ENCODE data around the gene KIAA0232. TPM values are rescaled to one million over a fixed set of nuclear protein-coding genes. Genes with fewer than 3 reads are reported as not detected.
"Not testable (repeated sequence)": the region's sequence is repeated elsewhere in the genome, so short reads cannot be mapped to it uniquely, and the experiment has no call there.

The KIAA0232 gene
- total and polyA plus RNA-seq, 4 donors = 7.9 to 38.8 (median 20.6) TPM

- H3K4me1 ChIP-seq (ENCODE audit: control insufficient read depth in 1 of 2, insufficient read depth in 2 of 2, low read length in 2 of 2) = no peaks in the 10 kb centered on the region
- H3K36me3 ChIP-seq (ENCODE audit: control insufficient read depth in 1 of 2, insufficient read depth in 2 of 2, low read length in 1 of 2) = no peaks in the 10 kb centered on the region
- H3K4me3 ChIP-seq (ENCODE audit: low read length in 2 of 2) = no peak overlapping the region
- DNase-seq = peak in 1 of 2 donors; percentile 78
- H3K27me3 ChIP-seq (ENCODE audit: control insufficient read depth in 1 of 2, insufficient read depth in 2 of 2, low read length in 1 of 2) = no peaks in the 10 kb centered on the region
- intact Hi-C loops (cut with DNase I) = no loop called here
- no peak overlapping the region for H3K27ac ChIP-seq (ENCODE audit: low read depth in 1 of 2, low read length in 2 of 2)
- WGBS, 2 donors = 86 to 87% methylated on average over 18 of the region's 18 CpGs
- no peaks in the 10 kb centered on the region for H3K9me3 ChIP-seq (ENCODE audit: control insufficient read depth, low read length)
- no peak for ATAC-seq (ENCODE audit: low FRiP score)
Observed at GRCh38 chr4:6753103-6753560, 29.4 kb upstream of the KIAA0232 start.

- no peaks in the 10 kb centered on the region for H3K36me3 ChIP-seq (ENCODE audit: control insufficient read depth in 1 of 2, insufficient read depth in 2 of 2, low read length in 1 of 2)
- WGBS, 2 donors = 82 to 92% methylated on average over 9 of the region's 9 CpGs
- no peaks in the 10 kb centered on the region for H3K4me1 ChIP-seq (ENCODE audit: control insufficient read depth in 1 of 2, insufficient read depth in 2 of 2, low read length in 2 of 2)
- intact Hi-C loops (cut with DNase I) = no loop called here
- H3K27me3 ChIP-seq (ENCODE audit: control insufficient read depth in 1 of 2, insufficient read depth in 2 of 2, low read length in 1 of 2) = no peaks in the 10 kb centered on the region
- no peak overlapping the region for H3K4me3 ChIP-seq (ENCODE audit: low read length in 2 of 2)
- DNase-seq (no peak), ATAC-seq (ENCODE audit: low FRiP score) (no peak)
- H3K9me3 ChIP-seq (ENCODE audit: control insufficient read depth, low read length) = no peaks in the 10 kb centered on the region
- no peak overlapping the region for H3K27ac ChIP-seq (ENCODE audit: low read depth in 1 of 2, low read length in 2 of 2)
Observed at GRCh38 chr4:6753891-6754290, 28.6 kb upstream of the KIAA0232 start.

- H3K27ac ChIP-seq (ENCODE audit: low read depth in 1 of 2, low read length in 2 of 2) = no peak overlapping the region
- ATAC-seq (ENCODE audit: low FRiP score) = no peak
- 92 to 97% methylated on average over 3 of the region's 3 CpGs for WGBS, 2 donors
- no peaks in the 10 kb centered on the region for H3K27me3 ChIP-seq (ENCODE audit: control insufficient read depth in 1 of 2, insufficient read depth in 2 of 2, low read length in 1 of 2)
- no peaks in the 10 kb centered on the region for H3K9me3 ChIP-seq (ENCODE audit: control insufficient read depth, low read length)
- intact Hi-C loops (cut with DNase I) = no loop called here
- H3K36me3 ChIP-seq (ENCODE audit: control insufficient read depth in 1 of 2, insufficient read depth in 2 of 2, low read length in 1 of 2) = no peaks in the 10 kb centered on the region
- DNase-seq = no peak
- H3K4me3 ChIP-seq (ENCODE audit: low read length in 2 of 2) = no peak overlapping the region
- H3K4me1 ChIP-seq (ENCODE audit: control insufficient read depth in 1 of 2, insufficient read depth in 2 of 2, low read length in 2 of 2) = no peaks in the 10 kb centered on the region
Observed at GRCh38 chr4:6754481-6755087, 27.9 kb upstream of the KIAA0232 start.

GRCh38 chr4:6755088-6755753, 27.3 kb upstream of the KIAA0232 start:
- intact Hi-C loops (cut with DNase I) = no loop called here
- Histone ChIP-seq H3K4me3 (ENCODE audit: low read length in 2 of 2) (no peak overlapping the region), H3K36me3 (ENCODE audit: control insufficient read depth in 1 of 2, insufficient read depth in 2 of 2, low read length in 1 of 2) (no peaks in the 10 kb centered on the region), H3K4me1 (ENCODE audit: control insufficient read depth in 1 of 2, insufficient read depth in 2 of 2, low read length in 2 of 2) (no peaks in the 10 kb centered on the region), H3K27ac (ENCODE audit: low read depth in 1 of 2, low read length in 2 of 2) (no peak overlapping the region), H3K27me3 (ENCODE audit: control insufficient read depth in 1 of 2, insufficient read depth in 2 of 2, low read length in 1 of 2) (no peaks in the 10 kb centered on the region), H3K9me3 (ENCODE audit: control insufficient read depth, low read length) (no peaks in the 10 kb centered on the region)
- no peak for ATAC-seq (ENCODE audit: low FRiP score)
- no peak for DNase-seq
- 80 to 84% methylated on average over 5 of the region's 5 CpGs for WGBS, 2 donors

DNA sequence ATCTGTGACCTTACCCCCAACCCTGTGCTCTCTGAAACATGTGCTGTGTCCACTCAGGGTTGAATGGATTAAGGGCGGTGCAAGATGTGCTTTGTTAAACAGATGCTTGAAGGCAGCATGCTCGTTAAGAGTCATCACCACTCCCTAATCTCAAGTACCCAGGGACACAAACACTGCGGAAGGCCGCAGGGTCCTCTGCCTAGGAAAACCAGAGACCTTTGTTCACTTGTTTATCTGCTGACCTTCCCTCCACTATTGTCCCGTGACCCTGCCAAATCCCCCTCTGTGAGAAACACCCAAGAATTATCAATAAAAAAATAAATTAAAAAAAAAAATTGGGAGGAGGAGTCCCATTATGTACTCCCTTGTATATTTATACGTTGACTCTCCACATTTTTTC, 26.2 kb upstream of the KIAA0232 start:
- H3K4me1 ChIP-seq (ENCODE audit: control insufficient read depth in 1 of 2, insufficient read depth in 2 of 2, low read length in 2 of 2); ATAC-seq (ENCODE audit: low FRiP score); H3K36me3 ChIP-seq (ENCODE audit: control insufficient read depth in 1 of 2, insufficient read depth in 2 of 2, low read length in 1 of 2); H3K4me3 ChIP-seq (ENCODE audit: low read length in 2 of 2); H3K27me3 ChIP-seq (ENCODE audit: control insufficient read depth in 1 of 2, insufficient read depth in 2 of 2, low read length in 1 of 2); DNase-seq; H3K9me3 ChIP-seq (ENCODE audit: control insufficient read depth, low read length); intact Hi-C loops (cut with DNase I); H3K27ac ChIP-seq (ENCODE audit: low read depth in 1 of 2, low read length in 2 of 2): not testable (repeated sequence)
- 69 to 75% methylated on average over 2 of the region's 6 CpGs for WGBS, 2 donors

DNA sequence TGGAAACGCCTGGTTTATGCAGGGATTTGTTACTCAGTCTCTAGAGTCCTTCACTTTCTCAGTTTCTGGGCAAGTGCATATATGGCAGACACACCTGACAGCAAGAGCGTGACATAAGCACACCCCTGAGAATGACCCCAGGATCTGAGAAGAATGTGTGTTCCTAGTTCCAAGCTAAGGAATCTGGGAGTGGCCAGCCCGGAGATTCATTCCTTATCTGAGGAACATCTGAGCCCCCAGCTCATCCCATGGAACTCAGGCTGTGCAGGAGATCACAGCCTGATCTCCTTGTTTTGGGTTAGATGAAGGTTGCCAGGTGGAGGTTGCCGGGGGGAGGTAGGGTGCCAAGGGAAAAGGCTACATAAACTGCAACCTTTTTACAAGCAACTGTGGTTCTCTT, 23.8 kb upstream of the KIAA0232 start:
- WGBS, 2 donors = 76 to 82% methylated on average over 4 of the region's 4 CpGs
- Histone ChIP-seq H3K27me3 (ENCODE audit: control insufficient read depth in 1 of 2, insufficient read depth in 2 of 2, low read length in 1 of 2) (no peaks in the 10 kb centered on the region), H3K4me1 (ENCODE audit: control insufficient read depth in 1 of 2, insufficient read depth in 2 of 2, low read length in 2 of 2) (no peaks in the 10 kb centered on the region), H3K9me3 (ENCODE audit: control insufficient read depth, low read length) (no peaks in the 10 kb centered on the region), H3K4me3 (ENCODE audit: low read length in 2 of 2) (no peak overlapping the region), H3K36me3 (ENCODE audit: control insufficient read depth in 1 of 2, insufficient read depth in 2 of 2, low read length in 1 of 2) (no peaks in the 10 kb centered on the region), H3K27ac (ENCODE audit: low read depth in 1 of 2, low read length in 2 of 2) (no peak overlapping the region)
- ATAC-seq (ENCODE audit: low FRiP score) (no peak), DNase-seq (no peak)
- intact Hi-C loops (cut with DNase I) = no loop called here

- intact Hi-C loops (cut with DNase I) = no loop called here
- Histone ChIP-seq H3K9me3 (ENCODE audit: control insufficient read depth, low read length) (no peaks in the 10 kb centered on the region), H3K36me3 (ENCODE audit: control insufficient read depth in 1 of 2, insufficient read depth in 2 of 2, low read length in 1 of 2) (no peaks in the 10 kb centered on the region), H3K4me3 (ENCODE audit: low read length in 2 of 2) (no peak overlapping the region), H3K27me3 (ENCODE audit: control insufficient read depth in 1 of 2, insufficient read depth in 2 of 2, low read length in 1 of 2) (no peaks in the 10 kb centered on the region), H3K27ac (ENCODE audit: low read depth in 1 of 2, low read length in 2 of 2) (no peak overlapping the region), H3K4me1 (ENCODE audit: control insufficient read depth in 1 of 2, insufficient read depth in 2 of 2, low read length in 2 of 2) (no peaks in the 10 kb centered on the region)
- WGBS, 2 donors = 93 to 96% methylated on average over 9 of the region's 9 CpGs
- ATAC-seq (ENCODE audit: low FRiP score) (no peak), DNase-seq (no peak)
Observed at GRCh38 chr4:6760865-6761264, 21.7 kb upstream of the KIAA0232 start.

DNA sequence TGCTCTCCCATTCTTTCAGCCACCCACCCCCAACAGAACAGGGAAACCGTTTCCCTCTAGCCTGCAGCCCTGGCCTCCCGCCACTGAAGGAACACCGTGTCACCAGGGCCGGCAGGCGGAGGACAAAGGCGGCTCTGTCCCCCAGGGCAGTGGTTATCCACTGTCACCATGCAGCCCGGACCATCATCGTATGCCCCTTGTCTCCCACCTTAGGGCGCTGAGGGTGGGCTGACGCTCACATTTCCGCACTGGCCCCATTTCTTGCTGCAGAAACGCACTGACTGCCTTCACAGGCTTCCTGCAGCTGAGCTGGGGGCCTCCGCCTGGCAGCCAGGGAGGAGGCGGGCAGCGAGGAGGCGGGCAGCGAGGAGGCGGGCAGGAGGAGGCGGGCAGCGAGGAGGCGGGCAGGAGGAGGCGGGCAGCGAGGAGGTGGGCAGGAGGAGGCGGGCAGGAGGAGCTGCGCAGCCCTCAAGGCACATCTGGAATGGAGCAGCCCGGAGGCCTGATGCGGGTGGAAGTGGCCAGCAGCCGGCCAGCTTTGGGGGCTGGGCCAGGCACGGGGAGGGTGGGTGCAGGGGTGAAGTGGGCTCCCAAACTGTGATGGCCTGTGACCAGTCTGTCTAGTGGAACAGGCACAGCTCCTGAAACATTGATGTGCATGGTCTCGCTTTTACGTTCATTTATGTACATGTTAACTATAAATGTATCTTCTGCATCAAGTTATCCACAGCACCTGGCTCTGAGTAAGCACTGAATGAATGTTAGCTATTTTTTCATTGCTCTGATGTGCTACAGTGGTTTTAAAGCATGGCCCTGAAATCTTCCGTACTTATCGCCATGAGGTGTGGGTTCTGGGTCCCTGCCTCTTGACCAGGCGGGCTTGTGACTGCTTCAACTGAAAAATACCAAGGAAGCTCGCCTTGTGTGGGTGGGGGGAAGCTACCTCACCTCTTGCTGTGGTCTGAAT, 20.6 kb upstream of the KIAA0232 start:
- Histone ChIP-seq H3K36me3 (ENCODE audit: control insufficient read depth in 1 of 2, insufficient read depth in 2 of 2, low read length in 1 of 2) (no peaks in the 10 kb centered on the region), H3K27ac (ENCODE audit: low read depth in 1 of 2, low read length in 2 of 2) (no peak overlapping the region), H3K27me3 (ENCODE audit: control insufficient read depth in 1 of 2, insufficient read depth in 2 of 2, low read length in 1 of 2) (no peaks in the 10 kb centered on the region), H3K4me3 (ENCODE audit: low read length in 2 of 2) (no peak overlapping the region), H3K4me1 (ENCODE audit: control insufficient read depth in 1 of 2, insufficient read depth in 2 of 2, low read length in 2 of 2) (no peaks in the 10 kb centered on the region), H3K9me3 (ENCODE audit: control insufficient read depth, low read length) (no peaks in the 10 kb centered on the region)
- intact Hi-C loops (cut with DNase I) = no loop called here
- WGBS, 2 donors = 65 to 74% methylated on average over 34 to 35 of the region's 35 CpGs
- DNase-seq (no peak), ATAC-seq (ENCODE audit: low FRiP score) (no peak)

Measured in aorta (tissue), 5 donors.